GM19099 (cell line): Measurements from ENCODE around the gene TLR2.

ENCODE experiments used
- POLR2A ChIP-seq: IDR thresholded peaks from 3 replicates; pipeline ENCODE4 v1.6.1; 2011; ENCODE audit warnings: low read depth; ENCODE audit not compliant: insufficient read length; ENCODE audit errors: extremely low read depth

The TLR2 gene

GRCh38 chr4:153652051-153652784, 31.9 kb upstream of the TLR2 start:
- no peak for TF ChIP-seq POLR2A

DNA sequence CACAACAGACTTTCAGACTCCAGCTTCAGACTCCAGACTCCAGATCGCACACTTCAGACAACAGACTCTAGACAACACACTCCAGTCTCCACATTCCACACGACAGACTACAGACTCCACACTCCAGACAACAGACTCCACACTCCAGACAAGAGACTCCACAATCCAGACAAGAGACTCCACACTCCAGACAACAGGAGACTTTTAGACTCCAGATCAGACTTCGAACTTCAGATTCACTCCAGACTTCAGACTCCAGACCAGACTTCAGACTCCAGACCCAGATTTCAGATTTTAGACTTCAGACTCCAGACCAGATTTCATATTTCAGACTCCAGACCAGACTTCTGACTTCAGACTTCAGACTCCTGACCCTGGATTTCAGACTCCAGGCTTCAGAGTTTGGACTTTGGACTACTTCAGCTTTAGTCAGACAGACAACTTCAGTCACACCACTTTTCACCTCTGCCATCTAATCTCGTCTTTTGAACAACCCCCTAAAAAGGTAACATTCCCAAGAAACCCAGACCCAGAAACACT, 29.0 kb upstream of the TLR2 start:
- no peak for TF ChIP-seq POLR2A

- no peak for TF ChIP-seq POLR2A
Measured at GRCh38 chr4:153655928-153656327, 28.2 kb upstream of the TLR2 start.

DNA sequence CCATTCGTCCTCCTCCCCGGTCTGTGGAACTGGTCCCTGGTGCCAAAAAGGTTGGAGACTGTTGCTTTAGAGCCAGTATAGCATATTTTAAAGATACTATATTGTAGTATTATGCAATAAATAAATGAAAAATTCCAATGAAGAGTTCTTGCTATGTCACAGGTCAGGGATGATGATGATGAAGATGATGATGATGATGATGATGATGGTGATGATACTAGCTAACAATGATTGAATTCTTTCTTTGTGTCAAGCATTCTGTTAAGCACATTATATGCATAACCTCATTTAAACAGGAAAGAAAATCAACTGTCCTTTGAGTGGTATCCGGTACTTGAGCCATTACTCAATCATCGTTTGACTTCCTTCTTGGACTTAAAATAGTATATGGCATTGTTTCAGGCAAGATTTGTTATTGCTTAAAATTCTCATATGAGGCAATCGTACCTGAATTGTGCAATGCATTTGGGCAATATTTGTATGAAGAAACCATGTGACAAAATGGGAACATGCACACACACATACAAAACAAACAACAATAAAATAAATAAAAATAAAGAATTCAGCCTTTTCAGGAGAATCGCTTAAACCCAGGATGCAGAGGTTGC, 22.8 kb upstream of the TLR2 start:
- no peak for TF ChIP-seq POLR2A

- TF ChIP-seq POLR2A = no peak
Measured at GRCh38 chr4:153661908-153662307, 22.2 kb upstream of the TLR2 start.

GRCh38 chr4:153663667-153664066, 20.4 kb upstream of the TLR2 start:
- TF ChIP-seq POLR2A = no peak

DNA sequence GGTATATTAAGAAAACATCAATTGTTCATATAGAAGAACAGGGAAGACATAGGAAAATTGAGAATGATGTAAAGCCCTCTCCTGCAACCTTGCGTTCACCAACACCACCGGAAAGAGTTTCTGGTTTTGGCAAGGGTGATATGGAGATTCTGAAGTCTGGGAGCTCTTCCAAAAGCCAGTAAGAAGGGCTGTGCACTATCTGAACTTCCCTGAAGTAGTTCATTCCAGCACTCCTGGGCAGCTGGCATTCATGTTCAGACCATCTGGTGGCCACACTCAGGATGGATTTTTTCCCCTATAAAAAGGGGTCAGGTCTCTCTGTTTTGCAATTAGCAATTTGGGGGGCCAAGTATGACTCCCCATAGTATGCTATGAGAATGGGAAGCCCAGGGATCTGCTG, 15.4 kb upstream of the TLR2 start:
- TF ChIP-seq POLR2A = no peak

- no peak for TF ChIP-seq POLR2A
Measured at GRCh38 chr4:153669838-153670237, 14.2 kb upstream of the TLR2 start.

- TF ChIP-seq POLR2A = no peak
Measured at GRCh38 chr4:153676486-153676885, 7.6 kb upstream of the TLR2 start.

- no peak for TF ChIP-seq POLR2A
Measured at GRCh38 chr4:153676984-153677383, 7.1 kb upstream of the TLR2 start.

- no peak for TF ChIP-seq POLR2A
Measured at GRCh38 chr4:153679486-153679885, 4.6 kb upstream of the TLR2 start.

DNA sequence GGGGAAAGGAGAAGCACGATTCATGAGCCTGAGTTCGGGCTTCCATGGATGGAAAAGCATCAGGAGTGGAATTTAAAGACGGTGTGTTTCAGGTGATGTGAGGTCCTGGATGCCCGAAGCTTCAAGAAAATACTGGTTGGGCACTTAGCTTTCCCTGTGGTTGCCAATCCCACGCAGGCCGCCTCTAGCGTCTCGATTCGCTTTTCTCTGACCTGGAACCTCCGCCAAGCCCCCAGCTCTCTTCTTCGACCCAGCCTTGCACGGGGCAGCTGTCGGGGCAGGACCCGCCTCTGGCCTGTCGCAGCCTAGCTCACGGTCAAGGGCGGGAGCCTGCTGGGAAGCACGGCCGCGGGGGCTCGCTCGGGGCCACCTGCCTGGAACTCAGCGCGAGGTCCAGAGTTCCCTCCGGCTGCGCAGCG, 308 bp upstream of the TLR2 start:
- no peak for TF ChIP-seq POLR2A

- TF ChIP-seq POLR2A = no peak
Measured at GRCh38 chr4:153684971-153685371, 891 bp downstream of the TLR2 start.

- no peak for TF ChIP-seq POLR2A
Measured at GRCh38 chr4:153704522-153704921, 20.4 kb downstream of the TLR2 start.

- no peak for TF ChIP-seq POLR2A
Measured at GRCh38 chr4:153705743-153706468, 21.8 kb downstream of the TLR2 start.

DNA sequence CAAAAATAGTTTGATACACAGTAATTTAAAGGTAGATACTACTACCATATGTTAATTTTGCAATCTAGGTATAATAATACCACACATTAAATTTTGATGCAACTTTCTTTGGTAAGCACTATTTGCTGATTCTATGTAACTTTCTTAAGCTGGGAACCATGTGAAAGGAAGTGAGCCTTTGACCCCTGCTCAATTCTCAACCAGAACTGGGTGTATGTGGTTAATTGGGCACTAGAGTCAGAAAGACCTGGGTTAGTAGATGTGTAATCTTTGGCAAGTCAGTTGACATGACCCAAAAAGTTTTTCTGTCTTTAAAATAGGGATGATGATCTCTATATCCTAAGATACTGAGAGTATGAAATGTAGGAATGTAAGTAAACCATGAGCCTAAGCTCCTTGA, 22.4 kb downstream of the TLR2 start:
- no peak for TF ChIP-seq POLR2A
